Glomerular visceral epithelial cell (primary cell): ENCODE results near the gene CRACR2A.

ENCODE experiments used
- DNase-seq: peaks from one replicate; pipeline ENCODE4 v3.0.0-alpha.2; 2016; ENCODE audit errors: extremely low spot score

CRACR2A gene

GRCh38 chr12:3651585-3652424 is 101.1 kb downstream of the CRACR2A start:
- DNase-seq, result no peak

- DNase-seq, result no peak
Measured at GRCh38 chr12:3647504-3647903, 105.4 kb downstream of the CRACR2A start.

GRCh38 chr12:3646561-3647241 is 106.2 kb downstream of the CRACR2A start:
- DNase-seq, result no peak

GRCh38 chr12:3645091-3645490 is 107.8 kb downstream of the CRACR2A start:
- no peak for DNase-seq

GRCh38 chr12:3644104-3644503 is 108.8 kb downstream of the CRACR2A start:
- DNase-seq, result no peak

- DNase-seq, result peak; percentile 5
Measured at GRCh38 chr12:3641428-3642018, 111.4 kb downstream of the CRACR2A start.

- no peak for DNase-seq
Measured at GRCh38 chr12:3636328-3636727, 116.6 kb downstream of the CRACR2A start.

- DNase-seq, result no peak
Measured at GRCh38 chr12:3634348-3634747, 118.6 kb downstream of the CRACR2A start.

GRCh38 chr12:3633396-3633795 is 119.5 kb downstream of the CRACR2A start:
- no peak for DNase-seq

GRCh38 chr12:3632754-3633153 is 120.2 kb downstream of the CRACR2A start:
- DNase-seq, result no peak

GRCh38 chr12:3632256-3632655 is 120.7 kb downstream of the CRACR2A start:
- DNase-seq, result no peak

GRCh38 chr12:3631759-3632158 is 121.2 kb downstream of the CRACR2A start:
- no peak for DNase-seq

- DNase-seq, result no peak
Measured at GRCh38 chr12:3631272-3631637, 121.7 kb downstream of the CRACR2A start.

GRCh38 chr12:3630621-3631271 is 122.2 kb downstream of the CRACR2A start:
- DNase-seq, result no peak

GRCh38 chr12:3630111-3630510 is 122.8 kb downstream of the CRACR2A start:
- DNase-seq, result no peak

GRCh38 chr12:3629057-3629830 is 123.7 kb downstream of the CRACR2A start:
- no peak for DNase-seq

GRCh38 chr12:3628629-3629028 is 124.3 kb downstream of the CRACR2A start:
- no peak for DNase-seq

- no peak for DNase-seq
Measured at GRCh38 chr12:3627336-3627735, 125.6 kb downstream of the CRACR2A start.

GRCh38 chr12:3624273-3624672 is 128.6 kb downstream of the CRACR2A start:
- DNase-seq, result no peak

GRCh38 chr12:3622822-3623690 is 129.9 kb downstream of the CRACR2A start:
- DNase-seq, result no peak
